PFSK-1 (cell line): ENCODE results near the gene PRDX5.

Source experiments
- FOXP2 ChIP-seq: optimal IDR thresholded peaks from 2 replicates; pipeline ENCODE3; 2011; ENCODE audit warnings: borderline replicate concordance, control low read depth, inconsistent platforms; ENCODE audit not compliant: insufficient read depth; ENCODE audit errors: extremely low read length, extremely low read depth
- POLR2AphosphoS5 ChIP-seq: IDR thresholded peaks from 2 replicates; pipeline ENCODE4 v1.6.1; 2012; ENCODE audit warnings: low read depth, mild to moderate bottlenecking, control low read depth, low read length, moderate library complexity
- SIN3A ChIP-seq: IDR thresholded peaks from 2 replicates; pipeline ENCODE4 v1.6.1; 2012; ENCODE audit warnings: mild to moderate bottlenecking, low read length, moderate library complexity, borderline replicate concordance; ENCODE audit not compliant: insufficient read depth
- TAF1 ChIP-seq: IDR thresholded peaks from 2 replicates; pipeline ENCODE4 v1.6.1; 2012; ENCODE audit warnings: low read length, control low read depth, borderline replicate concordance; ENCODE audit not compliant: insufficient read depth
- TF ChIP-seq, protein P1 (sequence below), 2 experiments: IDR thresholded peaks; 2 replicates each; pipeline versions ENCODE4 v1.6.1 to v1.8.0; 2011 to 2012; ENCODE audit warnings: low read depth in 2 of 2, low read length in 2 of 2, control low read depth in 1 of 2, inconsistent platforms in 1 of 2, mild to moderate bottlenecking in 1 of 2, moderate library complexity in 1 of 2; ENCODE audit not compliant: insufficient read depth in 1 of 2

Gene PRDX5

DNA sequence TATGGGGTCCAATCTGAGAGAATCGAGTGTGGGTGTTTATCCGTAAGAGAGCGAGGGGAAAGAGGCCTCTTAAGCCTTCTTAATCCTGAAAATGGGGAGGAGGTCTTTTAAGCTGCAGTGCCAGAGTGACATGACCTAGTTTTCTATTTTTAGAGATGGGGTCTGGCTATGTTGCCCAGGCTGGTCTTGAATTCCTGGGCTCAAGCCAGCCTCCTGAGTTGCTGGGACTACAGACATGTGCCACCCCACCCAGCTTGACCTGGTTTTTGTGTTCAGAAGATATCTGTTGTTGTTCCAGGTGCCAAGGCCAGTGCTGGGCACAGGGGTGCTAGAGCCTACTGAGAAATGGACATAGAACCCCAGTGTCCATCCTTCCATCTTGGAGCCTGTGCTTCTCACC lies 34.8 kb upstream of the PRDX5 start:
- TF ChIP-seq POLR2AphosphoS5 (no peak), FOXP2 (no peak), TAF1 (no peak), SIN3A (no peak)
- TF ChIP-seq, protein P1, sequence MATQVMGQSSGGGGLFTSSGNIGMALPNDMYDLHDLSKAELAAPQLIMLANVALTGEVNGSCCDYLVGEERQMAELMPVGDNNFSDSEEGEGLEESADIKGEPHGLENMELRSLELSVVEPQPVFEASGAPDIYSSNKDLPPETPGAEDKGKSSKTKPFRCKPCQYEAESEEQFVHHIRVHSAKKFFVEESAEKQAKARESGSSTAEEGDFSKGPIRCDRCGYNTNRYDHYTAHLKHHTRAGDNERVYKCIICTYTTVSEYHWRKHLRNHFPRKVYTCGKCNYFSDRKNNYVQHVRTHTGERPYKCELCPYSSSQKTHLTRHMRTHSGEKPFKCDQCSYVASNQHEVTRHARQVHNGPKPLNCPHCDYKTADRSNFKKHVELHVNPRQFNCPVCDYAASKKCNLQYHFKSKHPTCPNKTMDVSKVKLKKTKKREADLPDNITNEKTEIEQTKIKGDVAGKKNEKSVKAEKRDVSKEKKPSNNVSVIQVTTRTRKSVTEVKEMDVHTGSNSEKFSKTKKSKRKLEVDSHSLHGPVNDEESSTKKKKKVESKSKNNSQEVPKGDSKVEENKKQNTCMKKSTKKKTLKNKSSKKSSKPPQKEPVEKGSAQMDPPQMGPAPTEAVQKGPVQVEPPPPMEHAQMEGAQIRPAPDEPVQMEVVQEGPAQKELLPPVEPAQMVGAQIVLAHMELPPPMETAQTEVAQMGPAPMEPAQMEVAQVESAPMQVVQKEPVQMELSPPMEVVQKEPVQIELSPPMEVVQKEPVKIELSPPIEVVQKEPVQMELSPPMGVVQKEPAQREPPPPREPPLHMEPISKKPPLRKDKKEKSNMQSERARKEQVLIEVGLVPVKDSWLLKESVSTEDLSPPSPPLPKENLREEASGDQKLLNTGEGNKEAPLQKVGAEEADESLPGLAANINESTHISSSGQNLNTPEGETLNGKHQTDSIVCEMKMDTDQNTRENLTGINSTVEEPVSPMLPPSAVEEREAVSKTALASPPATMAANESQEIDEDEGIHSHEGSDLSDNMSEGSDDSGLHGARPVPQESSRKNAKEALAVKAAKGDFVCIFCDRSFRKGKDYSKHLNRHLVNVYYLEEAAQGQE (IDR thresholded peaks at IDR 0.05; ENCODE audit: insufficient read depth in 1 of 2, low read depth in 2 of 2, low read length in 2 of 2): no peak

DNA sequence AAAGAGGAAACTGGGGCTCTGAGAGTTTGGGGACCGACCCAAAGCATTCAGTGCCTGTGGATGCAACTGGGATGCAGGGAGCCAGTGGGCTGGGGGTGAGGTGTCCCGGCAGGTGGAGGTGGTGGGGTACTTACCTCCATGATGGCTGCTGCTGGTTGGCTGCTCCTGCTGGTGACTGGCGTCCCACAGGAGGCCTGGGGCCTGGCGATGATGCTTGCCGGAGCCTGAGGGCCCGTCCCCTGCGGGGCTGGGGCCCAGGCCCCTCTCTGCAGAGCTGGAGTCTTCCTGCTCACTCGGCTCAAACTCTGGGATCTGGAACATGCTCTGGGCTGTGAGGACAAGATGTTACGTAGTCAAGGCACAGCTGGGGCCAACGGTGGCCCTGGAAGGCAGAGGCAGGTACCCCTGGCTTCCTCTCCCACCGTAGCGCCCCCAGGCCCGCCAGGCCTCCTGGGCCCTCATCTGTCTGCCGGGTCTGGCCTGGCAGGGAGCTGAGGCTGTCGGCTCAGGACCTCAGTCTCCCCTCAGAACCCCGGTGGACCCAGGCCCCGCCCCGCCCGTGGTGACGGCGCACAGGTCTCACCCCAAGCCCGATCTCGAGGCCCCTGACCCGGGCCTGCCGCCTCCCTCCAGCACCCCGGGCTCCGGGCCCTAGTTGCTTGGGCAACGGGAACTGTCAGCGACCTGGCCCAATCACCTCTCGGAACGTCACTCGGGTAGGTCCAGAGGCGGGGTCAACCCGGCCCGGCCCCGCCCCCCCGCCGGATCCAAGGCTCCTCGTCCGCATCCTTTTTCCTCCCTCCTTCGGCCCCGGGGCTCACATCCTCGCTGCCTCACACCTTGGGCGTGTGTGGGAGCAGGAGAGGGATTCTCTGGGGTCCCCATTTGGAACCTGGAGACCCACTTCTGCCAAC lies 33.6 kb upstream of the PRDX5 start, which contains the start of gene BAD:
Gene BAD, minus strand, starts transcription at position 618 of the 914 bp plus-strand sequence. Its CDS starts 297 bp downstream, at position 321.
- peak; percentile 54; the same call in 1 of the 2 replicates for TF ChIP-seq TAF1
- TF ChIP-seq, protein P1 (IDR thresholded peaks at IDR 0.05; ENCODE audit: insufficient read depth in 1 of 2, low read depth in 2 of 2, low read length in 2 of 2): no peak
- TF ChIP-seq FOXP2: peak; percentile 13
- TF ChIP-seq SIN3A: no peak; the same call in 1 of the 2 replicates
- TF ChIP-seq POLR2AphosphoS5: peak; percentile 85

DNA sequence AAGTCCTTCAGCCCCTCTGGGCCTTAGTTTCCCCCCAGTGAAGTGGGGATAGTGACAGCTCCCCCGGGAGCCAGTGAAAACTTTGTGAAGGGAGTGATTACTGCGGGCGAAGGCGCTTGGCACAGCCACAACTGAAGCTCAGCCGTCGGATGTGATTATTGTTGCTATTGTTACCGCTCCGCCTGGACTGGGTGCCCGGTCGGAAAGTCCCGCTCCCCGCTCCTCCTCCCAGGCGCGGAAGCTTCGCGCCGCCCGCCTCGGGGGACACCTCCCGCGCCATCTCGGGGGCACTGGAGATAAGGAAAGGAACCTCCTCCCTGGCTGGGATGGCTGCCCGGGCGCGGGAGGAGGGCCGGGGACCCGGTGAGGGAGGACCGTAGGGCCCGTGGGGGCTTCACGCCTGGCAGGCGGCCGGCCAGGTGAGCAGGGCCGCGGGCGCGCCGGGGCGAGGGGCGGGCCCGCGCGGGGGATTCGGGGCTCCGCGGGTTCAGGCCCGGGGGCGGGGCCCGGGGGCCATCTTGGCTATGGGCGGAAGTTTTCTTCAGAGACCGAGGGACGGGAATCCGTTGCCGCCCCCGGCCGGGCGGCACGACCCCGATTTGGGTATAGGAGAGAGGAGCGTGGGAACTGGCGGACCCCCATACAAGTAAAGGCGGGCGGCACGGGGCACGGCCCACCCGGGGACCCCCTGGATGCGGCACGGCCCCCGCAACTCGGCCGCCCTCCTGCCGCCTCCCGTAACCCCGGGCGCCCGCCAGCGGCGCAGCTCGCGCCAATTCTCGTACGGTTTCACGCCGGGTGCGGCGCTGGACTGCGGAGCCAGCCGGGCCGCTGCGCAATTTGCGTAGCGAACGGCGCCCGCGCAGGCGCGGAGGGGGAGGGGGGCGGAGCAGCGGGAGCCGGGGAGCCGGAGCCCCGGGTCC lies 32.7 kb upstream of the PRDX5 start, which contains the start of gene GPR137:
Gene GPR137, plus strand, starts transcription at position 887 of the 923 bp plus-strand sequence. CDS start 677 bp downstream, outside the sequence.
- TF ChIP-seq TAF1 (peak; percentile 37; the same call in 1 of the 2 replicates), POLR2AphosphoS5 (no peak), SIN3A (no peak), FOXP2 (peak; percentile 31)
- TF ChIP-seq, protein P1 (IDR thresholded peaks at IDR 0.05; ENCODE audit: insufficient read depth in 1 of 2, low read depth in 2 of 2, low read length in 2 of 2): no peak

DNA sequence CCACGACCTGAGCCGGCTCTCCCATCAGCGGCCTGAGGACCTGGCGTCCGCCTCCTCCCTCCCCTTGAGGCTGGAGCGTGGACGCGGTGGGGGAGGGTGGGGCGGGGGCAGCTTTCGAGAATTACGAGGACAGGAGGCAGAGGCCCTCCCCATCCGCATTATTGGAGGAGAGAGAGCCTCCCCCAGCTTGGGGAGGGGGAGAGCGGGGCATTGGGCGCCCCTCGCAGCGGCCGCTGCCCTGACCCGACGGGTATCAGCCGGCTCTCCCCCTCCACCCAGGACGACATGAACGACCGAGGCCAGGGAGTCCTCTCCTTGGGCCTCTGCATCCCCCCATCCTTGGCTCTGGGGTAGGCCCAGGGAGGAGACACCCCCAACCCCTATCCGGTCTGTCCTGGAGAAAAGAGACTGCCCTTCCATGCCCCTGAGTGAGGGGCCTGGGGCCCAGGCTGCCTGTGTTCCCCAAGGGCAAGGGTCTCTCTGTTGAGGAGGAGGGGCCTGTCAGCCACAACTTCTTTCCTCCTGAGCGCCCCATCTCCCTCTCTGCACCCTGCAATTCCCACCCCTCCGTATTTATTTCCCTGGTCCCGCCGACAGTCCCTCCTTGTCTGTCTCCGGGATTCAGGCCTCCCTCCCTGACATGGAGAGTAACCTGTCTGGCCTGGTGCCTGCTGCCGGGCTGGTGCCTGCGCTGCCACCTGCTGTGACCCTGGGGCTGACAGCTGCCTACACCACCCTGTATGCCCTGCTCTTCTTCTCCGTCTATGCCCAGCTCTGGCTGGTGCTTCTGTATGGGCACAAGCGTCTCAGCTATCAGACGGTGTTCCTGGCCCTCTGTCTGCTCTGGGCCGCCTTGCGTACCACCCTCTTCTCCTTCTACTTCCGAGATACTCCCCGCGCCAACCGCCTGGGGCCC lies 31.8 kb upstream of the PRDX5 start:
- TF ChIP-seq FOXP2 (no peak), TAF1 (no peak)
- TF ChIP-seq, protein P1 (IDR thresholded peaks at IDR 0.05; ENCODE audit: insufficient read depth in 1 of 2, low read depth in 2 of 2, low read length in 2 of 2): no peak
